NCI-H146 (cell line): ENCODE results near the gene FXYD3.

Experiments used
- DNase-seq: peaks from one replicate; lab custom pipeline; 2025; lab: John Stamatoyannopoulos, UW

Gene FXYD3

GRCh38 chr19:35160629-35161433 lies 45.2 kb downstream of the FXYD3 start:
- DNase-seq, result no peak

- no peak for DNase-seq
Observed at GRCh38 chr19:35161434-35161743, 45.8 kb downstream of the FXYD3 start.

GRCh38 chr19:35162471-35163326 lies 47.1 kb downstream of the FXYD3 start:
- DNase-seq, result no peak

- DNase-seq, result no peak
Observed at GRCh38 chr19:35164418-35164817, 48.8 kb downstream of the FXYD3 start.

GRCh38 chr19:35165200-35166058 lies 49.8 kb downstream of the FXYD3 start:
- DNase-seq, result no peak

- no peak for DNase-seq
Observed at GRCh38 chr19:35166100-35167063, 50.8 kb downstream of the FXYD3 start.

GRCh38 chr19:35167251-35168119 lies 51.9 kb downstream of the FXYD3 start:
- no peak for DNase-seq

- no peak for DNase-seq
Observed at GRCh38 chr19:35168196-35168595, 52.6 kb downstream of the FXYD3 start.

GRCh38 chr19:35169221-35169995 lies 53.8 kb downstream of the FXYD3 start:
- no peak for DNase-seq

- no peak for DNase-seq
Observed at GRCh38 chr19:35170359-35171061, 54.9 kb downstream of the FXYD3 start.

GRCh38 chr19:35171730-35172129 lies 56.1 kb downstream of the FXYD3 start:
- DNase-seq, result no peak
